ENCODE results near the gene RALGPS1.

- no peak for TF ChIP-seq CTCF (IDR thresholded peaks at IDR 0.05)
- no peak for TF ChIP-seq ZNF263 (CRISPR knock-in tag; IDR thresholded peaks at IDR 0.05; ENCODE audit: low read depth)
- TF ChIP-seq ZNF138 (CRISPR knock-in tag; conservative IDR thresholded peaks at IDR 0.05) = no peak
- no peak for TF ChIP-seq JUN (CRISPR knock-in tag; IDR thresholded peaks at IDR 0.05)
- peak; percentile 66 for TF ChIP-seq USF2 (CRISPR knock-in tag; IDR thresholded peaks at IDR 0.05)
- no peak for TF ChIP-seq HMGXB4 (CRISPR knock-in tag; IDR thresholded peaks at IDR 0.05)
- no peak for TF ChIP-seq ZBTB43 (CRISPR knock-in tag; IDR thresholded peaks at IDR 0.05)
Observed at GRCh38 chr9:127224883-127225739, 310.5 kb downstream of the RALGPS1 start.
